ENCODE data around the gene ABL2.
"Not testable (repeated sequence)": the region's sequence is repeated elsewhere in the genome, so short reads cannot be mapped to it uniquely, and the experiment has no call there.

The ABL2 gene

GRCh38 chr1:179168536-179168935 is 60.9 kb downstream of the ABL2 start:
- no peak for DNase-seq

GRCh38 chr1:179167955-179168354 is 61.5 kb downstream of the ABL2 start:
- no peak for DNase-seq

DNA sequence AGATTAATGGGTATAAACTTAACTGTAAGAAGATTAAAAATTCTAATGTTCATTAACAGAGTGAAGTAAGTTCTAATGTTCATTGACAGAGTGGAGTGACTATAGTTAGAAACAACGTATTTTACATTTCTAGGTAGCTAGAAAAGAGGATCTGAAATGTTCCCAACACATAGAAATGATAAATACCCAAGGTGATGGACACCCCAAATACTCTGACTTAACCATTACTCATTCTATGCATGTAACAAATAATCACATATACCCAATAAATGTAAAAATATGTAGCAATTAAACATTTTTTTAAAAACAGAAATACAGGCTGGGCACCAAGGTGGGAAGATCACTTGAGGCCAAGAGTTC is 62.1 kb downstream of the ABL2 start:
- DNase-seq = no peak

GRCh38 chr1:179166663-179167417 is 62.6 kb downstream of the ABL2 start:
- no peak for DNase-seq

- peak; percentile 43 for DNase-seq
These were observed 65.0 kb downstream of the ABL2 start for GRCh38 chr1:179164494-179164893.

- no peak for DNase-seq
These were observed 72.8 kb downstream of the ABL2 start for GRCh38 chr1:179156708-179157107.

GRCh38 chr1:179156026-179156425 is 73.5 kb downstream of the ABL2 start:
- DNase-seq = no peak

GRCh38 chr1:179155615-179156014 is 73.9 kb downstream of the ABL2 start:
- no peak for DNase-seq

- no peak for DNase-seq
These were observed 75.0 kb downstream of the ABL2 start for GRCh38 chr1:179154437-179154836.

DNA sequence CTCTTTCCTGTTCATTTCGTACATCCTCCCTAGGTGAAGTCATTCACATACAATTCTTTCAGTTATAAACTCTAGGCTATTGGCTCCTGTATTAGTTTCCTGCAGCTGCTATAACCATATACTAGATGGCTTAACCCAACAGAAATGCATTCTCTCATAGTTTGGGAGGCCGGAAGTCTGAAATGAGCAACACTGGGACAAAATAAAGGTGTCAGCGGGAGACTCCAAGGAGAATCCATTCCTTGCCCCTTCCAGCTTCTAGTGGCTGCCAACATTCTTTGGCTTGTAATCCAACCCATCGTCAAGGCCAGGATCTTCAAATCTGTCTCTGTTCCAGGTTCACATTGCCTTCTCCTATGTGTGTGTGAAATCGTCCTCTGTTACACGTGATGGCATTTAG is 76.3 kb downstream of the ABL2 start:
- no peak for DNase-seq

GRCh38 chr1:179151908-179152682 is 77.4 kb downstream of the ABL2 start:
- no peak for DNase-seq

DNA sequence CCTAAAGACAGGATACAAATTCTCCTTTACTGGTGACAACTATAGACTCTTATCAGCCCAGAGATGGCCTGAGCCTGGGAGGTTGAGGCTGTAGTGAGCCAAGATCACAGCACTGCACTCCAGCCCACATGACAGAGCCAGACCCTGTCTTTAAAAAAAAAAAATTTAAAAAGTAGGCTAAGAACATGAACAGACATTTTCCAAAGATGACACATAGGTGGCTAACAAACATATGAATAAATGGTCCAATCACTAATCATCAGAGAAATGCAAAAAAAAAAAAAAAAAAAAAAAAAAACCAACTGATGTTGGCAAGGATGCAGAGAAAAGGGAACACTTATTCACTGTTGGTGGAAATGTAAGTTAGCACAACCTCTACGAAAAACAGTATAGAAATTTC is 82.6 kb downstream of the ABL2 start:
- DNase-seq = no peak

- no peak for DNase-seq
These were observed 83.0 kb downstream of the ABL2 start for GRCh38 chr1:179146476-179146875.

GRCh38 chr1:179145521-179145920 is 84.0 kb downstream of the ABL2 start:
- no peak for DNase-seq

- DNase-seq = no peak
These were observed 84.9 kb downstream of the ABL2 start for GRCh38 chr1:179144626-179145025.

DNA sequence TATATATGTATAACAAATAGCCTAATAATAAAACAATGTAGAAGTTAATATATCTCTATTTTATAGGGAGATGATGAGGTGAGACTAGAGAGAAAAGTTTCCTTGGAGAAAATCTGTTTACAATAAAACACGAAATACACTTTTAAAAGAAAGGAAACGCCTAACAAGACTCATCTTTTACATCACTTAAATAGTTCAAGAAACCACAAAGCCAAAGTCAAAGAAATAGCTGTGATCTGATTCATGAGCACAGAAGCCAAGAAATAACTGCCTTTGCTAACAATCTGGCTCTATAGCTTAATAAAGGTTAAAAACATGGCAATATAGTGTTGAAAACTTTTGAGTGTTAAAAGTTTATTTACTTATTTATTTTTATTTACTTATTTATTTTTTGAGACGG is 86.2 kb downstream of the ABL2 start:
- DNase-seq = peak; percentile 92

- DNase-seq = peak; percentile 92
These were observed 86.6 kb downstream of the ABL2 start for GRCh38 chr1:179142889-179143299.

- DNase-seq = peak; percentile 48
These were observed 87.8 kb downstream of the ABL2 start for GRCh38 chr1:179141592-179142251.

- not testable (repeated sequence) for DNase-seq
These were observed 90.7 kb downstream of the ABL2 start for GRCh38 chr1:179138755-179139154.

- DNase-seq = no peak
These were observed 91.7 kb downstream of the ABL2 start for GRCh38 chr1:179137617-179138255.

DNA sequence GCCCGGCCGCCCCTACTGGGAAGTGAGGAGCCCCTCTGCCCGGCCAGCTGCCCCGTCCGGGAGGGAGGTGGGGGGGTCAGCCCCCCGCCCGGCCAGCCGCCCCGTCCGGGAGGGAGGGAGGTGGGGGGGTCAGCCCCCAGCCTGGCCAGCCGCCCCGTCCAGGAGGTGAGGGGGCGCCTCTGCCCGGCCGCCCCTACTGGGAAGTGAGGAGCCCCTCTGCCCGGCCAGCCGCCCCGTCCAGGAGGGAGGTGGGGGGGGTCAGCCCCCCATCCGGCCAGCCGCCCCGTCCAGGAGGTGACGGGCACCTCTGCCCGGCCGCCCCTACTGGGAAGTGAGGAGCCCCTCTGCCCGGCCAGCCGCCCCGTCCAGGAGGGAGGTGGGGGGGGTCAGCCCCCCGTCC is 93.8 kb downstream of the ABL2 start:
- not testable (repeated sequence) for DNase-seq

DNA sequence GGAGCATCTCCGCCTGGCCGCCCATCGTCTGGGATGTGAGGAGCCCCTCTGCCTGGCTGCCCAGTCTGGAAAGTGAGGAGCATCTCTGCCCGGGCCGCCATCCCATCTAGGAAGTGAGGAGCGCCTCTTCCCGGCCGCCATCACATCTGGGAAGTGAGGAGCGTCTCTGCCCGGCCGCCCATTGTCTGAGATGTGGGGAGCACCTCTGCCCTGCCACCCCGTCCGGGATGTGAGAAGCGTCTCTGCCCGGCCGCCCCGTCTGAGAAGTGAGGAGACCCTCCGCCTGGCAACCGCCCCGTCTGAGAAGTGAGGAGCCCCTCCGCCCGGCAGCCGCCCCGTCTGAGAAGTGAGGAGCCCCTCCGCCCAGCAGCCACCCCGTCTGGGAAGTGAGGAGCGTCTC is 94.3 kb downstream of the ABL2 start:
- DNase-seq = not testable (repeated sequence)

- peak; percentile 22 for DNase-seq
These were observed 99.6 kb downstream of the ABL2 start for GRCh38 chr1:179129702-179130473.

Data from kidney glomerular epithelial cell (primary cell).